ENCODE results near the gene RGS14. TPM values are rescaled to one million over a fixed set of nuclear protein-coding genes. Genes with fewer than 3 reads are reported as not detected.

RGS14 gene
- total RNA-seq, 2 experiments from 2014 or later: 33.0 to 46.3 TPM

DNA sequence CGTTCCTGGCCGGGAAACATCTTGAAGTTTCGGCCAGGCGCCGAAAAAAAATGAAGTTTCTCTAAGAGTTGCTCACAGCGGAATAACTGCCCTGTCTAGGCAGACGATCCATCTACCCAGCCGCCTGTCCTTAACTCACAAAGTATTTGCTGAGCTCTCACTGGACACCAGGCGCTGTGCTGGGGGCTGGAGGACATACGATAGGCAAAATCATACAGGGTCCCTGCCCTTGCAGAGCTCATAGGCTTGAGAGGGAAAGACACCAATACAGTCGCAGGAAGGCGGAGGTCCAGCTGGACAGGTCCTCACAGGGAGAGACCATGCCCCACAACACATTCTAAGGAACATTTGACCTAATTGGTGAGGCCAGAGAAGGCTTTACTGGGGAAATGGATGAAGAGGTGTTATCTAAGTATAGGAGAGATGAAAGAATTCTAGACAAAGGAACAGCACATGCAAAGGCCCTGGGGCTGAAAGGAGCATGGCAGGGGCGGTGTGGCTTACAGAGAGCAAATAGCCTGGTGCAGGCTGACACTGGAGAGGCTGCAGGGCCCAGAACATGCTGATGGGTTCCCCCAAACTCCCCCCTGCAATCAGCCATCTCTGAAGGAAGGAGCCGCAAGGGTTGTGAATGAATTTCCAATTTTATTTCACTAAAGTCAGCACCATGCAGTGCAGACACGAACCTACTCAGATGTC, 44.0 kb upstream of the RGS14 start:
- H3K36me3 ChIP-seq (ENCODE audit: insufficient read depth, low read length): peaks cover 19% of the 10 kb centered on the region; the same call in 1 of the 2 replicates
- H2AFZ ChIP-seq (ENCODE audit: low read length): no peak overlapping the region
- H3K4me3 ChIP-seq (ENCODE audit: low read depth, low read length, poor library complexity, severe bottlenecking): peak overlapping the region; percentile 94
- BruUV-seq (replicated peaks): no TSS peak
- H3K9me3 ChIP-seq (ENCODE audit: low read length): no peaks in the 10 kb centered on the region
- no peaks in the 10 kb centered on the region for H3K9me2 ChIP-seq (ENCODE audit: insufficient read depth, low read length)
- DNase-seq (ENCODE audit: low spot score): no peak
- H4K20me1 ChIP-seq (ENCODE audit: insufficient read depth, low read length): peaks cover 15% of the 10 kb centered on the region; the same call in 1 of the 2 replicates
- H3K4me1 ChIP-seq (ENCODE audit: insufficient read depth, low read length, poor library complexity, severe bottlenecking): peaks cover 38% of the 10 kb centered on the region
- peak overlapping the region; percentile 92 for H3K27ac ChIP-seq (ENCODE audit: low read depth, low read length, poor library complexity, severe bottlenecking)
- CTCF ChIA-PET (ENCODE audit: unreplicated experiment): no interaction called here
- H3K4me2 ChIP-seq (ENCODE audit: low read length): peak overlapping the region; percentile 92
- intact Hi-C loops (cut with micrococcal nuclease; ENCODE audit: unreplicated experiment): loop anchor here (2.0 to 5.0 kb wide), 3 partner anchors 37 to 241 kb away; partner anchors contain the start of genes DOK3 and LMAN2
- POLR2A ChIA-PET: interaction anchor here (0.9 to 1.5 kb wide), 7 partner anchors 12 to 195 kb away, joined by 3 to 4 read pairs (median 3); no protein-coding TSS in a partner anchor
- TF ChIP-seq EZH2phosphoT487 (IDR thresholded peaks at IDR 0.05; ENCODE audit: borderline replicate concordance, low read depth, low read length): no peak
- TF ChIP-seq, protein P1, sequence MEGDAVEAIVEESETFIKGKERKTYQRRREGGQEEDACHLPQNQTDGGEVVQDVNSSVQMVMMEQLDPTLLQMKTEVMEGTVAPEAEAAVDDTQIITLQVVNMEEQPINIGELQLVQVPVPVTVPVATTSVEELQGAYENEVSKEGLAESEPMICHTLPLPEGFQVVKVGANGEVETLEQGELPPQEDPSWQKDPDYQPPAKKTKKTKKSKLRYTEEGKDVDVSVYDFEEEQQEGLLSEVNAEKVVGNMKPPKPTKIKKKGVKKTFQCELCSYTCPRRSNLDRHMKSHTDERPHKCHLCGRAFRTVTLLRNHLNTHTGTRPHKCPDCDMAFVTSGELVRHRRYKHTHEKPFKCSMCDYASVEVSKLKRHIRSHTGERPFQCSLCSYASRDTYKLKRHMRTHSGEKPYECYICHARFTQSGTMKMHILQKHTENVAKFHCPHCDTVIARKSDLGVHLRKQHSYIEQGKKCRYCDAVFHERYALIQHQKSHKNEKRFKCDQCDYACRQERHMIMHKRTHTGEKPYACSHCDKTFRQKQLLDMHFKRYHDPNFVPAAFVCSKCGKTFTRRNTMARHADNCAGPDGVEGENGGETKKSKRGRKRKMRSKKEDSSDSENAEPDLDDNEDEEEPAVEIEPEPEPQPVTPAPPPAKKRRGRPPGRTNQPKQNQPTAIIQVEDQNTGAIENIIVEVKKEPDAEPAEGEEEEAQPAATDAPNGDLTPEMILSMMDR (conservative IDR thresholded peaks at IDR 0.05; ENCODE audit: low read length): no peak
- peaks cover 12% of the 10 kb centered on the region; the same call in 1 of the 2 replicates for H3K79me2 ChIP-seq (ENCODE audit: insufficient read depth, low read depth, low read length)

DNA sequence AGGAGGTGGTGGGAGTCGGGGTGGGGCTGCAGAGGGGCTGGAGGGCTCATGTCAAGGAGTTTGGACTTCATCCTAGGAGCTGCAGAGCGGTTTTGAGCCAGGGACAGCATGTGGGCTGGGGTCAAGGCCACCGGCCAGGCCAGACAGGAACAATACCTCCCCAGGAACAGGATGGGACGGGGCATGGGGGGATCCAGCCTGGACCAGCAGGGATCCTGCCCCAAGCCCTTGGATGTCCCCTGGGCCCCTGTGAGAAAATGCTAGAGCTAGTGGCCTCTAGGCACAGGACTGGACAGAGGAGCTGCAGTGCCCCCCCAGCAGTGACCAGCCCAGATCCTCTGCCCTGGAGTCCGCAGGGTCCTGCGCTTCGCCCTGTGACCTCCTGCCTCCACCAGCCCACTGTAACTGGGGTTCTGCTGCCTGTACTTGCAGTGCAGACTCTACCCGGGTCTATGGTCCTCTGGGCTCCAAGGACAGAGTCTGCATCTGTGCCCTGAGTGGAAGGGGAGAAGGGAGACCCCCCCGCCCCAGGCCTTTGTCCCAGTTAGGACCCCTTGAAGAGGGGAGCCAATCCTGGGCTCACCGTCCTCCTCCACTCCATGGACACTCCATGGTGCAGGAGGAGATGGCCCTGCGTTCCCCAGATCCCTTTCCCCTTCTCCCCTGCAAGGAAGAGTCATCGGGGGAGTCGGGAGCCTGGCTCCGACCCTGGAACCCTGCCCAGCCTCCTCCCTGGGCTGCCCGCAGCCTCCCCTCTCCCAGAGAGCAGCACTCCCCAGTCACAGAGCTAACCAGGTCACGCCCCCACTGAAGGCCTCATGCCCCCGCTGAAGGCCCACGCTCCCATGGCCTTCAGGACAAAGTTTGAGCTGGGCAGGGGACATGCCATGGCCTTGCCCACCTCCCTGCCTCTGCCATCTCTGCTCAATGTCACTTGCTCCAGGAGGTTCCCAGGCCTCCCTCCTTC, 43.1 kb upstream of the RGS14 start:
- POLR2A ChIA-PET: interaction anchor here (0.5 to 0.6 kb wide), 2 partner anchors 58 to 143 kb away, joined by 3 to 4 read pairs; no protein-coding TSS in a partner anchor
- intact Hi-C loops (cut with micrococcal nuclease; ENCODE audit: unreplicated experiment): loop anchor here (5.0 kb wide), 2 partner anchors 193 to 242 kb away; partner anchors contain the start of gene DOK3
- no peaks in the 10 kb centered on the region for H3K9me2 ChIP-seq (ENCODE audit: insufficient read depth, low read length)
- no TSS peak for BruUV-seq (replicated peaks)
- peaks cover 9% of the 10 kb centered on the region; the same call in 1 of the 2 replicates for H4K20me1 ChIP-seq (ENCODE audit: insufficient read depth, low read length)
- CTCF ChIA-PET (ENCODE audit: unreplicated experiment): no interaction called here
- no peaks in the 10 kb centered on the region for H3K9me3 ChIP-seq (ENCODE audit: low read length)
- TF ChIP-seq, protein P1 (conservative IDR thresholded peaks at IDR 0.05; ENCODE audit: low read length): no peak
- H3K79me2 ChIP-seq (ENCODE audit: insufficient read depth, low read depth, low read length): peaks cover 12% of the 10 kb centered on the region; the same call in 1 of the 2 replicates
- DNase-seq (ENCODE audit: low spot score): no peak
- H3K27ac ChIP-seq (ENCODE audit: low read depth, low read length, poor library complexity, severe bottlenecking): no peak overlapping the region
- H3K4me2 ChIP-seq (ENCODE audit: low read length): no peak overlapping the region
- H3K4me1 ChIP-seq (ENCODE audit: insufficient read depth, low read length, poor library complexity, severe bottlenecking): peaks cover 28% of the 10 kb centered on the region
- H2AFZ ChIP-seq (ENCODE audit: low read length): no peak overlapping the region
- peaks cover 13% of the 10 kb centered on the region; the same call in 1 of the 2 replicates for H3K36me3 ChIP-seq (ENCODE audit: insufficient read depth, low read length)
- no peak overlapping the region for H3K4me3 ChIP-seq (ENCODE audit: low read depth, low read length, poor library complexity, severe bottlenecking)
